WERI-Rb-1 (cell line): ENCODE data around the gene LPP.

ENCODE experiments used
- DNase-seq: peaks from one replicate; pipeline ENCODE4 v3.0.0-alpha.2; 2020
- H3K27ac ChIP-seq: fragments of 250-450 bp; sonication (Bioruptor Pico); 2 replicates; pipeline ENCODE4 v1.5.1; 2020; ENCODE audit warnings: mild to moderate bottlenecking, moderate library complexity
- H3K27me3 ChIP-seq: fragments of 250-450 bp; sonication (Bioruptor Pico); 2 replicates; pipeline ENCODE4 v1.5.1; 2021; ENCODE audit warnings: mild to moderate bottlenecking, low read depth, moderate library complexity; ENCODE audit not compliant: insufficient read depth, severe bottlenecking
- H3K36me3 ChIP-seq: fragments of 250-450 bp; sonication (Bioruptor Pico); 2 replicates; pipeline ENCODE4 v1.5.1; 2020; ENCODE audit warnings: mild to moderate bottlenecking, moderate library complexity
- H3K4me3 ChIP-seq: 2 replicates; pipeline ENCODE4 v1.5.1; 2011; ENCODE audit warnings: low read depth, mild to moderate bottlenecking, control low read depth, low read length
- H3K9me3 ChIP-seq: fragments of 250-450 bp; sonication (Bioruptor Pico); 2 replicates; pipeline ENCODE4 v1.5.1; 2021; ENCODE audit warnings: mild to moderate bottlenecking, moderate library complexity; ENCODE audit not compliant: severe bottlenecking
- TF ChIP-seq, protein P1 (sequence below): IDR thresholded peaks from 2 replicates; pipeline ENCODE4 v1.5.1; 2011; ENCODE audit warnings: low read depth, mild to moderate bottlenecking, control low read depth, inconsistent platforms, low read length

The LPP gene

DNA sequence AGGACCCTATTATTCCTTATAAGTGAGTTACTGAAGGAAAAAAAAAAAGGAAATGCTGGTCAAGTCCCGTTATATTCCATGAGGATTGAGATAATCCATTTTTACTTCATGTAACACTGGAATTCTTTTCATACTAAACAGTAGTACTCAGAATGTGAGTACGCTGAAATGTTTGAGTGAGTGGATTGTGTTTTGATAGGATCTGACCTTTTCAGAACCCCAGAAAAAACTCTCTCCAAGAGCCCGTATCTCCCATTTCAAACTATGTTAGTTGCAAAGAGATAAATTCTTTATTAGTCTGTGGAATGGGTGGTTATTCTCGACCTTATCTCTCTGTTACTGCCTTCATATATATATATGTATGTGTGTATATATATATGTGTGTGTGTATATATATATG lies 2.5 kb upstream of the LPP start:
- DNase-seq, result no peak
- TF ChIP-seq, protein P1, sequence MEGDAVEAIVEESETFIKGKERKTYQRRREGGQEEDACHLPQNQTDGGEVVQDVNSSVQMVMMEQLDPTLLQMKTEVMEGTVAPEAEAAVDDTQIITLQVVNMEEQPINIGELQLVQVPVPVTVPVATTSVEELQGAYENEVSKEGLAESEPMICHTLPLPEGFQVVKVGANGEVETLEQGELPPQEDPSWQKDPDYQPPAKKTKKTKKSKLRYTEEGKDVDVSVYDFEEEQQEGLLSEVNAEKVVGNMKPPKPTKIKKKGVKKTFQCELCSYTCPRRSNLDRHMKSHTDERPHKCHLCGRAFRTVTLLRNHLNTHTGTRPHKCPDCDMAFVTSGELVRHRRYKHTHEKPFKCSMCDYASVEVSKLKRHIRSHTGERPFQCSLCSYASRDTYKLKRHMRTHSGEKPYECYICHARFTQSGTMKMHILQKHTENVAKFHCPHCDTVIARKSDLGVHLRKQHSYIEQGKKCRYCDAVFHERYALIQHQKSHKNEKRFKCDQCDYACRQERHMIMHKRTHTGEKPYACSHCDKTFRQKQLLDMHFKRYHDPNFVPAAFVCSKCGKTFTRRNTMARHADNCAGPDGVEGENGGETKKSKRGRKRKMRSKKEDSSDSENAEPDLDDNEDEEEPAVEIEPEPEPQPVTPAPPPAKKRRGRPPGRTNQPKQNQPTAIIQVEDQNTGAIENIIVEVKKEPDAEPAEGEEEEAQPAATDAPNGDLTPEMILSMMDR, result no peak
- Histone ChIP-seq H3K9me3 (no peaks in the 10 kb centered on the region), H3K27ac (no peak overlapping the region), H3K4me3 (no peak overlapping the region), H3K36me3 (no peaks in the 10 kb centered on the region), H3K27me3 (no peaks in the 10 kb centered on the region)

DNA sequence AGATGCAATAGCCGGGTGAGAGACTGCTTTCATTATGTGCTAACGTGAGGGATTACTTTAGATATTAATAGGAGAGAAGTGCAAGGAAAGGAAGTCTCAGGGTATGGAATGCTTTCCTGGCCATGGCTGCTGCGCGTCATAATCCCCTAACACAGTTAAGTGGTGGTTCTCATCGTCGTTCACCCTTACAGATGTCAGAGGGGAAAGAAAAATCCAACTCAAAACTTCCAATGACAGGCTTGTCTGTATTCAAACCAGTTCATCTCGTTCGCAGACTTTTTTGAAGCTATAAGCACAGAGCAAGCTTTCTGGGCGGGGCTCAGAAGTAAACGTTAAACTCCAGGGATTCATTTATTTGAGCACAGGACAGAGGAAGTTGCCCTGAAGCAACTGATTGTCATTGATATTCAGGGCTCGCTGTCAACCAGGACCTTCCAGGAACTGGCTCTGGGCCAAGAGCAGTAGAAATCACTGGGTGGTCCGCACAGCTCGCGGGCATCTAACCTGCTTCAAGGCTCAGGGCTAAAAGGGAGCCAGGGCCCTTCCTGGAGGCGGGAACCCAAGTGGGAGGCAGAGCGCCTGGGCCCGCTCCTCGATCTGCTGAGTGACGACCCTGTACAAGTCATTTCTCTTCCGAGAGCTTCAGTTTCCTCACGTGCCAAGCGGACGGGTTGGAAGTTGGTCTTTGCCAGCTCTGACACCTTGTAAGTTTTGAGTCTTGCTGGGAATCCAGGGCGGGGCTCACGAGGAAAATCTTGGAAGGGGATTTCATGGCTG lies 1.1 kb upstream of the LPP start:
- Histone ChIP-seq H3K27me3 (no peaks in the 10 kb centered on the region), H3K9me3 (no peaks in the 10 kb centered on the region), H3K4me3 (peak overlapping the region; percentile 66), H3K36me3 (no peaks in the 10 kb centered on the region), H3K27ac (no peak overlapping the region; the same call in 1 of the 2 replicates)
- TF ChIP-seq, protein P1, result no peak
- DNase-seq, result no peak

DNA sequence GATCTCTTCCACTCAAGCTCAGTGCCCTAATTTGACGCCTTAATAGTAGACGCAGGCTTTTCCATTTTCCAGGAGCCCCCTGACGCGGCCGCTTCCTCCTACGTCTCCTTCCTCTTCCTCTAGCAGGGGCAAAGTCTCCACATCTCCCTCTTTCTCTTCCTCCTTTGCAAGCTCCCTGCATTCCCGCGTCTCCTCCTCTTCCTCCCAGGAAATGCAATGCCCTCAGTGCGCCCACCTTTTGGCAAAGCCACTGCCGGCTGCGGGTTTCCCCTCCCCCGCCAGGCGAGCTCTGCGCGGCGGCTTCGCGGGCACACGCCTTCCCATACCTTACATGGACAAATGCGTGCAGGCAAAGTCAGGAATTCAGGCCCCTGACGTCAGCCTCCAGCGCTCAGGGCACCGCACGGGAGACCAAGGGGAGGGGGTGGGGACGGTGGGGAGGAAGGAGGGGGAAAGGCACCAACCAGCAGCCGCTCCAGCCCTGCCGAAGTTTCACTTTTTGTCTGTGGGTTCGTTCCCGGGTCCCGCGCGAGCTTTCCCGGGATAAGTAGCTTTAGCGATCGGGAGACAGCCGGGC lies 432 bp upstream of the LPP start:
- H3K4me3 ChIP-seq, result peak overlapping the region; percentile 66
- peak; percentile 71 for DNase-seq
- no peaks in the 10 kb centered on the region for H3K27me3 ChIP-seq
- H3K27ac ChIP-seq, result peak overlapping the region; percentile 79
- TF ChIP-seq, protein P1, result no peak
- H3K9me3 ChIP-seq, result no peaks in the 10 kb centered on the region
- H3K36me3 ChIP-seq, result no peaks in the 10 kb centered on the region

DNA sequence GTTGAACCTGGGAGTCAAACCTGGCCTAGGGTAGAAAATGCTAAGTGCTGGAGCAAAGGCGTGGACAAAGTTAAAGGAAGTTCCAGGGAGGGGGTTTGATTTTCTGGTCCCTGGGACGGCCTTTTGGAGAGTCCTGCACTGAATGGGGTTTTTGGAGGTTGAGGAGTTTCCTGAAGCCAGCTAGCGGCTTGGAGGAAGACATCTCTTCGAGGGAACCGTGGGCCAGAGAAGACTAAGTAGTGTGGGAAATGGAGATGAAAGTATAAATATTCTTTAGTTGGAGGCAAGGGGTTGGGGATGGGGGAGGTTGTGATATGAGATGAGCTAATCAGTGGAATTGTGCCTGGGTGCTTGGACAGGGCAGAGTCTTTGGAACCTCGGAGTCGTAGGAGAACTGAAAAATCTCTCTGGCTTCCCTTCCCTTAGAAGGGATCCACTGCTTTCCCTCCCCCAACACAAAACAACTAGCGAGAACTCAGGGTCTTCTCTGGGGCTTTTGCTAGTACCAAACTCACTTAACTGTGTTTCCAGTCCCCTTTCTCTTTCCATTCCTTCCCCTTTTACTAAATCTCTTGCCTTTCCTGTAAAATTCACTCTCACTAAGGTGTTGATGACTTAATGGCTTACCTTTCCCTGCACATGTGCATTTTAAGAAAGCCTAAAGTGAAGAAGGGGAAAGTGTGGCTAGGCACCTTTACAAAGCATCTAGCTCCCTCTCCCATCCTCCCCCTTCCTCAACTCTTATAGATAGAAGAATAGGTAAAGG lies 1.0 kb downstream of the LPP start:
- Histone ChIP-seq H3K36me3 (no peaks in the 10 kb centered on the region), H3K9me3 (no peaks in the 10 kb centered on the region), H3K27me3 (no peaks in the 10 kb centered on the region), H3K27ac (no peak overlapping the region), H3K4me3 (peak overlapping the region; percentile 66)
- TF ChIP-seq, protein P1, result no peak
- no peak for DNase-seq

DNA sequence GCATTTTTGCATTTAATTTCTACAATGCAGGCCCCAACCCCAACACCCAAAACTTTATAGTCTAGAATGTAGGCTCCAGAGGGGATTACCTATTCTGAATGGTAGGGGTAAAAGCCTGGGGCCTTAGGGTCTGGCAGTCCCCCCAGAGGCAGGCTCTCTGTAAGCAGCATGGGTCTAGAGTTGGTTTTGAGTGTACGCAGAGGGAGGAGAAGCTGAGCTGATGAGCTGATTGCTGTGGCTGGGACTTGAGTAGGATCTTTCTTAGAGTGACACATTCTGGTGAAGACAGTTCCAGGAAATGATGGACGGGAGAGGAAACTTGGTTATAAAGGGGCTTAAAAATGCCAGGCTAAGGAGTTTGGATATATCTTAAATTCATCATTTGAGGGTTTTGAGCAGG lies 2.1 kb downstream of the LPP start:
- Histone ChIP-seq H3K4me3 (no peak overlapping the region), H3K36me3 (no peaks in the 10 kb centered on the region), H3K27me3 (no peaks in the 10 kb centered on the region), H3K27ac (no peak overlapping the region), H3K9me3 (no peaks in the 10 kb centered on the region)
- TF ChIP-seq, protein P1, result no peak
- no peak for DNase-seq
